ENCODE results near the gene RBMY1D. TPM values are rescaled to one million over a fixed set of nuclear protein-coding genes. Genes with fewer than 3 reads are reported as not detected.

Gene RBMY1D
- total RNA-seq, 3 donors from 2014 or later (not counting 1 experiment from before 2014, with no cell fraction given), result not detected

DNA sequence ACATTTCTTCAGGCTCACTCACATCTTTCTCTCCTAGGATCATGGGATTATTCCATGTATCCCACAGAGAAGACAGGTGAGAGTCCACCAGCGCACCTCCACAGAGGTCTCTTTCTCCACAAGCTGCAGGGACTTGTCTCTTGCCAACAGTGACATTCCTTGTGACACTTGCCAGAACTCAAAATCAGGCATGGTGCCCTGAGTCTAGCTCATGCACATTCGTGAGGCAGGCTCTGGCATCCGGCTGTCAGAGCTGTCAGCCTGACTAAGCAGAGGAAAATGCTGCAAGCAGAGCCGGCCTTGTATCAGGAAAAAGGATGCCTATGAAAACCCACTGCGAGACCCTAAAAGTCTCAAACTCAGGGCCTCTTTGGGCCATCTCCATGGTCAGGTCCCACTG, 54.8 kb downstream of the RBMY1D start:
- Histone ChIP-seq H3K4me1 (ENCODE audit: control insufficient read depth, insufficient read depth, low read length) (no peaks in the 10 kb centered on the region), H3K4me3 (ENCODE audit: low read length) (no peak overlapping the region), H3K9me3 (ENCODE audit: control insufficient read depth, insufficient read depth, low read length) (no peaks in the 10 kb centered on the region), H3K36me3 (ENCODE audit: control insufficient read depth, insufficient read depth, low read length) (no peaks in the 10 kb centered on the region), H3K27me3 (ENCODE audit: control insufficient read depth, insufficient read depth, low read length) (no peaks in the 10 kb centered on the region), H3K27ac (ENCODE audit: low read length) (no peak overlapping the region)
- DNase-seq, result no peak
- intact Hi-C loops (cut with micrococcal nuclease), result no loop called here
- no peak for ATAC-seq
- no peaks in the 10 kb centered on the region for H3K9me3 Mint-ChIP-seq
- H3K36me3 Mint-ChIP-seq, result no peaks in the 10 kb centered on the region
- H3K4me3 Mint-ChIP-seq, result no peak overlapping the region
- no peaks in the 10 kb centered on the region for H3K4me1 Mint-ChIP-seq
- TF ChIP-seq, protein P1, sequence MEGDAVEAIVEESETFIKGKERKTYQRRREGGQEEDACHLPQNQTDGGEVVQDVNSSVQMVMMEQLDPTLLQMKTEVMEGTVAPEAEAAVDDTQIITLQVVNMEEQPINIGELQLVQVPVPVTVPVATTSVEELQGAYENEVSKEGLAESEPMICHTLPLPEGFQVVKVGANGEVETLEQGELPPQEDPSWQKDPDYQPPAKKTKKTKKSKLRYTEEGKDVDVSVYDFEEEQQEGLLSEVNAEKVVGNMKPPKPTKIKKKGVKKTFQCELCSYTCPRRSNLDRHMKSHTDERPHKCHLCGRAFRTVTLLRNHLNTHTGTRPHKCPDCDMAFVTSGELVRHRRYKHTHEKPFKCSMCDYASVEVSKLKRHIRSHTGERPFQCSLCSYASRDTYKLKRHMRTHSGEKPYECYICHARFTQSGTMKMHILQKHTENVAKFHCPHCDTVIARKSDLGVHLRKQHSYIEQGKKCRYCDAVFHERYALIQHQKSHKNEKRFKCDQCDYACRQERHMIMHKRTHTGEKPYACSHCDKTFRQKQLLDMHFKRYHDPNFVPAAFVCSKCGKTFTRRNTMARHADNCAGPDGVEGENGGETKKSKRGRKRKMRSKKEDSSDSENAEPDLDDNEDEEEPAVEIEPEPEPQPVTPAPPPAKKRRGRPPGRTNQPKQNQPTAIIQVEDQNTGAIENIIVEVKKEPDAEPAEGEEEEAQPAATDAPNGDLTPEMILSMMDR (IDR thresholded peaks at IDR 0.05), result no peak
- no peaks in the 10 kb centered on the region for H3K27me3 Mint-ChIP-seq (ENCODE audit: low read depth in 2 of 2)
- H3K27ac Mint-ChIP-seq, result no peak overlapping the region
- 81% methylated on average over 5 of the region's 5 CpGs for WGBS (ENCODE audit: insufficient coverage)

- ATAC-seq, result no peak
- Mint-ChIP-seq H3K4me3 (no peak overlapping the region), H3K27me3 (ENCODE audit: low read depth in 2 of 2) (no peaks in the 10 kb centered on the region), H3K4me1 (no peaks in the 10 kb centered on the region), H3K9me3 (no peaks in the 10 kb centered on the region), H3K27ac (no peak overlapping the region), H3K36me3 (no peaks in the 10 kb centered on the region)
- TF ChIP-seq, protein P1 (IDR thresholded peaks at IDR 0.05), result no peak
- 80% methylated on average over 8 of the region's 8 CpGs for whole genome bisulfite sequencing (ENCODE audit: insufficient coverage)
- H3K27ac ChIP-seq (ENCODE audit: low read length), result no peak overlapping the region
- H3K27me3 ChIP-seq (ENCODE audit: control insufficient read depth, insufficient read depth, low read length), result no peaks in the 10 kb centered on the region
- H3K4me1 ChIP-seq (ENCODE audit: control insufficient read depth, insufficient read depth, low read length), result no peaks in the 10 kb centered on the region
- no peaks in the 10 kb centered on the region for H3K36me3 ChIP-seq (ENCODE audit: control insufficient read depth, insufficient read depth, low read length)
- H3K4me3 ChIP-seq (ENCODE audit: low read length), result no peak overlapping the region
- DNase-seq, result no peak
- no peaks in the 10 kb centered on the region for H3K9me3 ChIP-seq (ENCODE audit: control insufficient read depth, insufficient read depth, low read length)
- intact Hi-C loops (cut with micrococcal nuclease), result no loop called here
These were observed 58.0 kb downstream of the RBMY1D start for GRCh38 chrY:21836343-21836742.

DNA sequence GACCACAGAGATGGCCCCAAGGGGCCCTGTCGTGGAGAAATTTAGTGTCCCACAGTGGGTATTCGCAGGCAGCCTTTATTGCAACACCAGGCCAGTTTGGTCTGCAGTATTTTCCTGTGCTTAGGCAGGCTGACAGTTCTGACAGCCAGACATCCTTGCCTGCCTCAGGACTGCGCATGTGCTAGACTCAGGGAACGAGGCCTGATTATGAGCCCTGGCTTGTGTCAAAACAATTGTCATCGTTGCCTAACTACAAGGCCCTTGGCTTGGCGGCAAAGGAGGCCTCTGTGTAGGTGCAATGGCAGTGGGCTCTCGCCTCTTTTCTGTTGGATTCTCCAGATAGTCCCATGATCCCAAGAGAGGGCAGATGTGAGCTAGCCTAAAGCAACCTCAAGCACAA, 59.3 kb downstream of the RBMY1D start:
- Mint-ChIP-seq H3K36me3 (no peaks in the 10 kb centered on the region), H3K4me3 (no peak overlapping the region)
- no peak for ATAC-seq

More for the DNA sequence above, 59.3 kb downstream of the RBMY1D start:
- TF ChIP-seq, protein P1 (IDR thresholded peaks at IDR 0.05), result no peak
- Mint-ChIP-seq H3K27ac (no peak overlapping the region), H3K27me3 (ENCODE audit: low read depth in 2 of 2) (no peaks in the 10 kb centered on the region), H3K4me1 (no peaks in the 10 kb centered on the region), H3K9me3 (no peaks in the 10 kb centered on the region)
- DNase-seq, result no peak
- intact Hi-C loops (cut with micrococcal nuclease), result no loop called here
- no peaks in the 10 kb centered on the region for H3K36me3 ChIP-seq (ENCODE audit: control insufficient read depth, insufficient read depth, low read length)
- no peaks in the 10 kb centered on the region for H3K27me3 ChIP-seq (ENCODE audit: control insufficient read depth, insufficient read depth, low read length)
- WGBS (ENCODE audit: insufficient coverage), result 84% methylated on average over 7 of the region's 7 CpGs
- no peaks in the 10 kb centered on the region for H3K9me3 ChIP-seq (ENCODE audit: control insufficient read depth, insufficient read depth, low read length)
- no peak overlapping the region for H3K4me3 ChIP-seq (ENCODE audit: low read length)
- H3K27ac ChIP-seq (ENCODE audit: low read length), result no peak overlapping the region
- no peaks in the 10 kb centered on the region for H3K4me1 ChIP-seq (ENCODE audit: control insufficient read depth, insufficient read depth, low read length)

Other genes with a start within 250 kb of the RBMY1D start
- not detected for gene RBMY1E, start 23.5 kb upstream of the RBMY1D start, total RNA-seq